NCI-H128 (cell line): Measurements from ENCODE around the gene ACTR1A.
"Not testable (repeated sequence)": the region's sequence is repeated elsewhere in the genome, so short reads cannot be mapped to it uniquely, and the experiment has no call there.

Experiments
- DNase-seq: peaks from one replicate; lab custom pipeline; 2025; ENCODE audit not compliant: unreplicated experiment; lab: John Stamatoyannopoulos, UW

ACTR1A gene

DNA sequence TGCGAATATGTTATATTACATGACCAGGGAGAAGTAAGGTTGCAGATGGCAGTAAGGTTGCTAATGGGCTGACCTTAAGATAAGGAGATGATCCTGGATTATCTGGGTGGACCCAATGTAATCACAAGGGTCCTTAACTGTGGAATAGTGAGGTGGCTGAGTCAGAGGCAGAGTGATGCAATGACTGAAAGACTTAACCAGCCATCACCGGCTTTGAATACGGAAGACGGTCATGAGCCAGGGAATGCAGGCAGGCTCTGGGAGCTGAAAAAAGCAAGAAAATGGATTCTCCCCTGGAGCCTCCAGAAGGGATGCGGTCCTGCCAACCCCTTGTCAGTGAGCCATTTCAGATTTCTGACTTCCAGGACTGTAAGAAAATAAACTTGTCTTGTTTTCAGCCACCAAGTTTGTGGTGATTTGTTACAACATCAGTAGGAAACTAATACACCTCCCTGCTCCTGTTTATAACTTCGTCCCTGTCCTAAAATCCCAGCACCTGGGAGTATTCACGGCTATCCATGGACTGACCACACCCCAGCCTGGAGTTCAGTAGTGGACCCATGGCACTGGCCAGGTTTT is 46.5 kb downstream of the ACTR1A start:
- no peak for DNase-seq

DNA sequence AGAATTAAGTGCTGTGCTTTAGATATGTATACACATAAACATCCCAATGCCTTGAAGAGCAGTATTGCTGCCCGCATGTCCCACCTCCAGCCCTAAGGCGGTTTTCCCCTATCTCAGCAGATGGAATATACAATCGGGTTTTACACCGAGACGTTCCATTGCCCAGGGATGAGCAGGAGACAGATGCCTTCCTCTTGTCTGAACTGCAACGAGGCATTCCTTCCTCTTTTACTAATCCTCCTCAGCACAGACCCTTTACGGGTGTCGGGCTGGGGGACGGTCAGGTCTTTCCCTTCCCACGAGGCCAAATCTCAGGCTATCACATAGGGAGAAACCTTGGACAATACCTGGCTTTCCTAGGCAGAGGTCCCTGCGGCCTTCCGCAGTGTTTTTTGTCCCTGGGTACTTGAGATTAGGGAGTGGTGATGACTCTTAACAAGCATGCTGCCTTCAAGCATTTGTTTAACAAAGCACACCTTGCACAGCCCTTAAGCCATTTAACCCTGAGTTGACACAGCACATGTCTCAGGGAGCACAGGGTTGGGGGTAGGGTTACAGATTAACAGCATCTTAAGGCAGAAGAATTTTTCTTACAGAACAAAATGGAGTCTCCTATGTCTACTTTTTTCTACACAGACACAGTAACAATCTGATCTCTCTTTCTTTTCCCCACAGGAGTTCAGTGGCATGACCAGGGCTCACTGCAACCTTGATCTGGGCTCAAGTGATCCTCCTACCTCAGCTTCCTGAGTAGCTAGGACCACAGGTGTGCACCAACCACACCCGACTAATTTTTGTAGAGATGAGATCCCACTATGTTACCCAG is 47.6 kb downstream of the ACTR1A start:
- not testable (repeated sequence) for DNase-seq

DNA sequence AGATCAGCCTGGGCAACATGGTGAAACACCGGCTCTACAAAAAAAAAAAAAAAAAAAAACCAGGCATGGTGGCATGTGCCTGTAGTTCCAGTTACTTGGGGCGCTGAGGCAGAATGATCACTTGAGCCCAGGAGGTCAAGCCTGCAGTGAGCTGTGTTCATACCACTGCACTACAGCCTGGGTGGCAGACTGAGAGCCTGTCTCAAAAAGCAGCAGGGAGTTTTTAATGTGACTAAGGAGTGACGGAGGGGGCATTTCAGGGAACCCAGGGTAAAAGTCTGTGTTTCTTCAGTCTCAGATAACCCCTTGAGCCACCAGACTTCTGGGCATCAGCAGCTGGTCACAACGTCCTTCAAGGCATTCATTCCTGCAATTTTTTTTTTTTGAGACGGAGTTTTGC is 49.0 kb downstream of the ACTR1A start:
- no peak for DNase-seq

DNA sequence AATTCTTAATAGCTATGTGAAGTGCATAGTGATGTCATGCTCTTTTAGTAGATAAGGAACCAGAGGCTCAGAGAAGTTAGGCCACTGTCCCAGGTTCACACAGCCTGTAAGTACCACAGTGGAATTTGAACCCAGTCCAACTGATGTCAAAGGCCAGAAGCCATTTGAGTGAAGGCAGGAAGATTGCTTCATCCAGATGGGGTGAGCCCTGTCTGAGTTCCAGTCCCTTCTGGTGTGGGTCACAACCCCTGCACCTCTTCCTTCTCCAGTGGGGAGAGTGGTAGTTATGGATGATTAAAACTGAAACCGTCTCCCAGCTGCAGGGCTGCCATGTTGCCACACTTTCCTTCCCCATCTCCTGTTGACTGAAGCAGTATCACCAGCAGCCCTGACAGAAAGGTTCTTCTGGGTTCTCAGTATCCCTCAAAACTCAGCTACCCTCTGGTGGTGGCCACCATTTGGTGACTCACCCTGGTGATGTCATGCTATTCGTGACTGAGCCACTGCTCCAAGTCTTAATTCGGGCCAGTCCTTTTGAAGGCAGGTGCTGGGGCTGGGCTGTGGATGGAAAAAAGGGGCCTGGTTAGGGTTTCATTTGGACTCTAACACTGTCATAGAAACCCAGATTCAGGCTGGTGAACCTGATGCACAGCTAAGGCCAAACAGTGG is 49.7 kb downstream of the ACTR1A start:
- no peak for DNase-seq

DNA sequence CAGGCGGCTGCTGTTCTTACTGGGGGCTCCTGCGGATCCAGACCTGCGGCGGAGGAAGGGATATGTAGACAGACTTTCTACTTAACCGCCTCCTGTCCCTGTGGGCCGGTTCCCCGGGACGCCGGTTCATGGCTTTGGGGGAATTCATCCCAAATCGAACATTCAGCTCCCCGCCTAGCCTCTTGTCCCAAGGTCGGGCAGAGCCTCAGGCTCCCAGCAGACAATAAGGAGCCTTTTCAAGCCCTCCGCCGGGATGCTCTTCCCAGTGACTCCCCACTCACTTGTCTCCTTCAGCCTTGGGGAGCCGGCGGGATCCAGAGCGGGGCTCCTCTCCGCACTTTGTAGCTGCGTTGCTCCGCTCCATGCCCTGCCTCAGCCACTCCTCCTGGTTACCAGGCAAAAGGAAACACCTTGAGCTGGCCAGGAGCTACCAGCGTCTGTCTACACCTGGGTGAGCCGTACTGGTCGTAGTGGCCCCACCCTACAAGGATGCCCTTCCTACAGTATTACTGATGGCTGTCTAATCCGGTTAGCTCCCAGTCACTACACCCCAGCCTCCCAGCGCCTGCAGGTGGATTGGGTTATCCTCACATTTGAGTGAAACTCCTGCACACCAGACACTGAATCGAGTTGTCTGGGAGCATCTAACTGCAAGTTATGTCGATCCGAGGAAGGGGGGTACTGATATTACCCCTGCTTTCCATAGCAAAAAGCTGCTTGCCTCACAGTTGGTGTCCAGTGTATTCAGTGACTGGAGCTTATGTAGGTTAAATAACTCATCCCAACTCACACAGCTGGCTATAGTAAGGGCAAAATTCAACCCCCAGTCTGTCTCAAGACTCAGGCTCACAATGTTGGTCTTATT is 51.2 kb downstream of the ACTR1A start, which contains the start of gene C10orf95:
Gene C10orf95 (minus strand): TSS at position 439 of the 865 bp plus-strand sequence. CDS start 450 bp downstream, outside the sequence.
- DNase-seq = no peak

DNA sequence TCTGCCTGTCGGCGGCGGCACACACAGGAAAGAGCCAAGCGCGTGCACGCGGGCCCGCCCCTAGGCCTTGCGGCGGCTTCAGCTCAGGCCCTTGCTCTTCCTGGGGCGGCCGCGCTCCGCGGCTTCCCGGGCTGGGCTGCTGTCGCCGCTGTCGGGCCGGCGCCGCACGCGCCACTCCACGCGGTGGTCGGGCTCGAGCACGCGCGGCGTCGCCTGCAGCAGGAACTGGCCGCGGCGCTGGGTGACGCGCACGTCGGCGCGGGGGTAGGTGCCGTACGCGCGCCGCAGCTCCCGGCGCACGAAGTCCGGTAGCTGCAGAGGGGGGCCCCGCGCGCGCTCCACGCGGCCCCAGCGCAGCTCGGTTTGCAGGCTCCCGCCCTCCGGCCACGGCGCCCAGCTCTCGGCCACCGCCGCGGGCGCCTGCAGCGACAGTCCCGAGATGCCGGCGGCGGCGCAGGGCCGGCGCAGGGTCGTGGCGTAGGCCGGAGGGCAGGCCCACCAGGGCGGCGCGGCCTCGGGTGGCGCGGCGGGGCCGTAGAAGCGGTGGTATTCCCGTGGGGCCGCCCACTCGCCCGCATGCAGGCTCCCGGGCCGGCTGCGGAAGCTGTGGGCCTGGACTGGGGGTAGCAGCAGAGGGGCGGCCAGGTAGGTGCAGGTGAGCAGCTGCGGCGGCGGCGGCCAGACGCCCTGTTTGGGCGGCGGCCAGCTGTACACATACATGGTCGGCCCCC is 52.0 kb downstream of the ACTR1A start:
- peak; percentile 51 for DNase-seq

DNA sequence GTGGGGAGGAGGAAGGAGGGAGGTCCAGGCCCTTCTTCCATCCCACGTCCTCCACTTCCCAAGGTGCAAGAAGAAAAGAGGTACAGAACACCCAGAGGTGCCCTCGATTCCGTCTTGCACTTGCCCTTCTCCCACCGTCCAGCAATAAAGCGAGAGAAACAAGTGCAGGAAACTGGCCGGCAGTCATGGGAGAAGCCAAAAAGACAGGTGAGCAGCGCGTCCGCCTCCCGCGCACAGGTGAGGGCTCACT is 52.5 kb downstream of the ACTR1A start:
- DNase-seq = no peak

DNA sequence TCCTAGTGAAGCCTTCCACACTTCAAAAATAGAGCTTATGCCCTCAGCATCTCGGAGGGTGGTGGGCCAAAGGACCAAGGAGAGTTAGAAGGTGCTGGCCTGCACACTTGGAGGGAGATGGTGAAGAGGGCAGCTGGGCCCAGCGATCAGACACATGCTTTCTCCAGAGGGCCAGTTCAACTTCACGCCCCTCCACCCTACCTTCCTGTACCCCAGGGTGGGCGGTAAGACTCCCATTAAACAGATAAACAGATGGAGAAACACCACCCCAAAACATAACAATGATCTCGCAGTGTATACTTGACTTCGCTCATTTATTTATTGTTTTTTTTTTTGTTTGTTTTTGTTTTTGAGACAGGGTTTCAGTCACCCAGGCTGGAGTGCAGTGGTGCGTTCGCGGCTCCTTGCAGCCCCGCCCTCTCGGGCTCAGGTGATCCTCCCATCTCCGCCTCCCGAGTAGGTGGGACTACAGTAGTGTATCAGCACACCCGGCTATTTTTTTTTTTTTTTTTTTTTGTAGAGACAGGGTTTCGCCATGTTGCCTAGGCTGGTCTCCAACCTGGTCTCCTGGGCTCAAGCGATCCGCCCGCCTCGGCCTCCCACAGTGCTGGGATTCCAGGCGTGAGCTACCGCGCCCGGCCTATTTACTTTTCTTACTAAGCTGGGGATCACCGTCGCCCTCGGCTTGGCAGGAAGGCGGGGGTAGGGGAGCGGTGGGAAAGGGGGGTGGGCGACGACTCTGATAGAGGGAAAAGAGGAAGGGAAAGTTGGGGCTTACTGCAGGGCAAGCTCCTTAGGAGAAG is 53.0 kb downstream of the ACTR1A start:
- DNase-seq = peak; percentile 56

DNA sequence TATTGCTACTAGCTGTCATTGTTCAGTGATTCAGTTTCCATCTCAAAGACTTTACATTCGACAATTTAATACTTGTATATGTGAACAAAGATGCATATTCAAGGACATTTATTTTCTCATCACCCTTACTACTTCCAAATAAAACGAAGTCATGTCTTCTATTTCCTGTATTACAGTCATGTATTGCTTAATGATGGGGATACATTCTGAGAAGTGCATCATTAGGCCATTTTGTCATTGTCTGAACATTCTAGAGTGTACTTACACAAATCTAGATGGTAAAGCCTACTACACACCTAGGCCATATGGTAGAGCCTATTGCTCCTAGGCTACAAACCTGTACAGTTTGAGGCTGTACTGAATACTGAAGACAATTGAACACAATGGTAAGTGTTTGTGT is 57.7 kb downstream of the ACTR1A start:
- DNase-seq = no peak

DNA sequence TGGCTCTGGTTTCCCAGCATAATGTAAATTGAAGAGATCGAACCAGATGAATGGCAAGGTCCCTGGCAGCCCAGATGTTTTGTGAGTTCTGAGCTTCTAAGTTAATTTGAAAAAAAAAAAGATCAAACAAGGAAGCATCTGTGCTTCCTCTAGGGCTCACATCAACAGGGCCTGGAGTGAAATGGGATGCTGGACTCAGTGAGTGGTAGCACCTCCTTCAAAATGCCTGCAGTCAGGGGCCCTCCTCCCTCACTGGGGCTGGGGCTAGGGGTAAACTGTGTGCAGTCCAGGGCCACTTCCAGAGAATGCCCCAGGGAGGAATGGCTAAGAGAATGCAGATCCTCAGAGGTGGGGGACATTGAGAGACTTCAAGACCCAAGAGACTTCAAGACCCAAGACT is 64.1 kb downstream of the ACTR1A start:
- DNase-seq = no peak

DNA sequence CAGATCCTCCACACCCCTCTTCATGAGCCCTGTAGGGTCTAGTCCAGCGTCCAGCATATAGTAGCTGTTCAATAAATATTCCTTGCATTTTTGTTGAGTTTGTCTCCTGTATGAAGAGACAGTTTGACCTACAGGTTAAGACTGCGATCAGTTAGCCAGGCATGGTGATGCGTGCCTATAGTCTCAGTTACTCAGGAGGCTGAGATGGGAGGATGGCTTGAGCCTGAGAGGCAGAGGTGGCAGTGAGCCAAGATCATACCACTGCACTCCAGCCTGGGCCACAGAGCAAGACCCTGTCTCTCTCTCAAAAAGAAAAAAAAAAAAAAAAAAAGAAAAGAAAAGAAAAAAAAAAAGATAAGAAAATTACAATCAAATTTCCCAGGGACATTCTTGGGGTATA is 65.0 kb downstream of the ACTR1A start:
- DNase-seq = no peak

DNA sequence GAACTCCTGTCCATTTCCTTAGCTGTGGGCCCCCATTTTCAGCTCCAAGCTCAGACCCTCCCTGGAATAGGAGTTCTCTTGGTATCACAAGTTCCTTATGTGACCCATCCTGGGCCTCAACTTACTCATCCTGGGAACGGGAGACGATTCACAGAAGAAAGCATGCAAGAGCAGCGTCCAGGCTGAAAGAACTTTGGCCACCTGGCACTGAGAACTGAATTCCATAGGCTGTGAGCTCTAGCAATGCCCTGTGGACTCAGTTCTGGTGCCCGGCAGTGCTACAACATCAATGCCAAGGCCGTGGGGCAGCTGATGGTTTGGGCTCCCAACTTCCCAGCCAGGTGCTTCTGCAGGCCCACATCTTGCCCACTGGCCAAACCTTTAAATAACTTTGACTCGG is 66.2 kb downstream of the ACTR1A start:
- DNase-seq = no peak

DNA sequence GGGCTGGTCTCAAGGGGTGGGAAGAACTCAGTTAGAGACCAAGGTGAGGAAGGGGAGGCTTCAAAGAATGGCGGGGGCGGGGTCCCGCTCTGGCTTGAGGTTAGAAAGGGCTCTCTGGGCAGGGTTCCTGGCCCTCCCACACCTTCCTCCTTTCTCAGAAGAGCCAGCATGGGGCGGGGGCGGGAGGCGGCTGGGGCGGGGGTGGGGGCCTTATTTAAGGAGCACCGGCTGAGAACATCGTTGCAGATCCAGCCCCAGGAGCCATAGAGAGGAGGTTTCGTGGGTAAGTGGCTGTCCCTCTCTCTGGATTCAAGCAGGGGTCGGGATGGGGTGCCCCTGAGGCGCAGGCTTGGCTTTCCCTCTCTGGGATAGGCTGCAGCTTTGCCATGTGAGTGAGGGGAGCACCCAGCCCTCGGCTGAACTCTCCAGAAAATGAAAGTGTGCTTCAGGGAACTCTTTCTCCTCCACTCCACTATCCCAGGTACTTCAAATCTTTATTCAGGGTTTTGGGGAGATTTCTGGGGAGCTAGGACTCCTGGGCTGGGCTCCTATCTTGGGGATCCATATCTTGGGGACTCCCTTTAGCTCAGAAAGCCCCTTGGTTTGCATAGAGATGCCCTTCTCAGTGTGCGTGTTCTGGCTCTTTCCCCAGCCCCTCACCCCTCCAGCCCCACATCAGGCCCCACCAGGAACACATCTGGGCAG is 66.8 kb downstream of the ACTR1A start:
- DNase-seq = no peak

DNA sequence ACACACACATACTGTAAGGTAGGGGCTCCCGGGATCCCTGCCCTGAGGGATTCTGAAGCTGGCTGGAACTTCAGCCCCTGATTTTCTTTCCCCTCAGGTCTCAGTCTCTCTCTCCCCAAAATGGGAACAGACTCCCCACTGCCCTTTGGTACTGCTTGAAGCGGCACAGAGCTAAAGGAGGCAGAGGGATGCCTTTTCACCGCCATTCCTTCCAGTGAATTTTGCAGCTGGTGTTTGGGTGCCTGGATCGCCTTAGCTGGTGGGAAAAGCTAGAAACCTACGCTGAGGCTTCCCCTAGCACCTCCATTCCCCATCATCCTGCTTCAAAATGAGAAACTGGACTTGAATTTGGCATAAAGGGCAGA is 67.4 kb downstream of the ACTR1A start:
- DNase-seq = no peak

DNA sequence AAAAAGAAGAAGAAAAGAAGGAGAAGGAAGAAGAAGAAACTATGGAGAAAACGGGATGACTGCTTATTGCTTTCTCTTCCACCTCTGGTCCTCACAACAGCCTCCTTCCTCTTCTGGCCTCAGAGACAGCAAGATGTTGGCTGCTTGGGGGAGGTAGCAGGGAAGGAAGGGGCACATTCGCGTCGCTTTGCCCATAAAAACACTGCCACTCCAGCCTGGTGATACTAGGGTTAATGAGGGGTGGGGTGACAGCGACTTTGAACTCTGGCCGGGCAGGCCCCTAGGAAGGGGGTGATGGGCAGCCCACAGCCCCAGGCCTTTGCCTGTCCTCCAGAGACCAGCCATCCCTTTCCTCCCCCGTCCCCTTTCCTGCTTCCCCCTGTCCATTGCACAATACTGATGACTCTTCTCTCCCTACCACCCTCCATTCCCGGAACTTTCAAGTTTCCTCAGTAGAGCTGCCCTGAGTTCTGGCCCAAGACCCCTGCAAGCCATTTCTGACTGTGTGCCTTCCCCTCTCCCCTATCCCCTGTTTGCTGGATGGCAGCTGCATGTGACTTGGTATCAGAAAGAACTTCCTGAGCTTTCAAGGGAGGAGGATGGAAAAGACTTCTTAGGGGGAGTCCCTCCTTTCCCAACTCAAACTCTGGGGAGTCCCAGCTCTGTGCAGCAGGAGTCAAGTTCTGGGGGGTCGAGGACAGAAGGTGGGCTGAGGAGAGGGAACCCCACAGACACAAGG is 67.9 kb downstream of the ACTR1A start:
- no peak for DNase-seq

DNA sequence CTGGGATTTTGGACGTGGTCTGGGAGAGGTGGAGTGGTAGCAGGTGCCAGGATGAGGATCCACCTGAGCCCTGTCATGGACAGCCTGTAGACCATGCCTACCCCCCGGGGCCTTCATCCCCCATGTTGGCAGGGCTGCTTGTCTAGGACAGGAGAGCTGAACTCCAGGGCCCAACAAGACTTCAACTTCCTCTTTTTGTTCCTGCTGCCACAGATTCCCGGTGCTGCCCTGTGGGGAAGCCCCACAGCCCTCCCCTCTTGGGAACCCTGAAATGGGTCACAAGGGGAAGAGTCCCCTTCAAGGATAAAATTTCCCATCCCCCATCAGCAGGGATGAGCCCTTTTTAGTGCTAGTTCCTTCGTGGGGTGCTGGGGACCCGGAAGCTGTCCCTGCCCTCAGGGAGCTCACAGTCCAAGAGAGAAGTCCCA is 68.9 kb downstream of the ACTR1A start:
- DNase-seq = no peak

DNA sequence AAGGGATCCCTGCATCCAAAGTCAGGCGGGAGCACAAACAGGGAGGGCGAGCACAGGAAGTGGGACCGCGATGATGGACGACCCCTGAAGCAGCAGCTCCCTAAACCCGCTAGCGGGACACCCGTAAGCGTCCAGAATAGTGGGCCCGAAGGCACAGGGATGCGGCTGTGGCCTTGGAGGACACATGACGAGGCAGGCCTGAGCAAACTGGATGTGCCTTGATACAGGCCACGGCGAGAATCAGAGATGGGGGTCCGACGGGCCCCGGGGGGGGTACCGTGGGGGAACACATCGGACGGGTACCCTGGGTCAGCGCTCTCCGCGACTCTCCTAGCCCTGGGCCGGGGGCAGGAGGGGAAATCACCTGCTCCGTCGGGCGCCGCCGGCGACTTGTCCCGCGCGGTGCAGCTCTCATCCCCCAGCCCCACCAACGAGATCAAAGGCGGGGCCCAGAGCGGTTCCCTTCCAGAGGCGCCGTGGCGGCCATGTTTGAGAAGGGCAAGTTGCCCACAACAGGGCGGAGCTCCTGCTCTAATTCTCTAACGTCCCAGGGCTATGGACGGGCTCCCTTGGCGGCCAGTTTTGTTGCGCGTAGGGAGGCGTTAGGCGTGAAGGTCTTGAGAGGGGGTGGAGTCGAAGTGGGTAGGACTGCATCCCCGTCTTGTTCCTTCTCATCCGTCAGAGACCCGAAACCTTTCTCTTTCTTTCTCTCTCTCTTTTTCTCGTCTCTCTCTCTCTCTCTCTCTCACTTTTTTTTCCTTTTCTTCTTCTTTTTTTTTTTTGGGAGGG is 70.2 kb downstream of the ACTR1A start, which contains the start of gene CUEDC2:
Gene CUEDC2 (minus strand): TSS at position 413 of the 789 bp plus-strand sequence. CDS start 7,386 bp downstream, outside the sequence.
- peak; percentile 94 for DNase-seq
